ENCODE results near the gene OLFM1.

The OLFM1 gene

DNA sequence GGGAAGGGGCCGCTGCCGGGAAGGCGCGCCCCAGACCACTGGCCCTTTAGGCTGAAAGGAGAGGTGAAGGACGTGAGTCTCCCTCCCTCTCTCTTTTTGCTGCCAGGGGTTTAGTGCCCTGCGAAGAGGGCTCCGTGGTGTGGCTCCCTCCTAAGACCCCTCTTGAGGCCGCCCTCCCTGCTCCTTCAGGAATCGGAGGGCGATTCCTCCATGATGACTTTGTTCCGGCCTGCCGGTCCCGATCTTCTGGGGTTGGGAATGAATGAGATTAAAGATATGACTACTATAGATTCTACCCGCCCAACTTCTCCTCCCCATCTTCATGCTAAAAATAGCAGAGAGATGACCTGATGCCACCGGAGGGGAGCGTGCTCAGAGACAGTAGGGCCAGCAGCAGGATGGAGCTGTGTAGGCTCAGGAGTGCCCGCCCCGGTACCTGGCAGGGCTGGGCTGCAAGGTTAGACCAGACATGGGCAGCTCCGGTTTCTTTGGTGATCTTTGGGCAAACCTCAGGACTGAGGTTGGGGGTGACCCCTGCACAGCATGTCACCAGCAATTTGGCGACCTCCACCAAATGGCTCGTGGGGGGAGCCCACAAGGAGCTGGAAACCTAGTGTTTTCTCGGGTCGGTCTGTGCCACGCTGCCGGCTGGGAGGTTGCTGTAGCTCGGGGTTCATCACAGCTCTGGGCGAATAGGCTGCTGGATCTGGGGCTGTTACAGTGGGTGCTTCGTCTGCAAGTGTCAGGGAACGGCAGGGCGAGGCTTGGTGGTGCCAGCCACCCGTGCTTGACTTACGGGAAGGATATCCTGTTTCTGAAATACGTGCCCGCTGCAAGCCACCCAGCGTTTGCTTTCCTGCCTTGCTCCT is 1.7 kb downstream of the OLFM1 start:
- DNase-seq (ENCODE audit: low read depth in 2 of 2, low spot score in 1 of 2): no peak

DNA sequence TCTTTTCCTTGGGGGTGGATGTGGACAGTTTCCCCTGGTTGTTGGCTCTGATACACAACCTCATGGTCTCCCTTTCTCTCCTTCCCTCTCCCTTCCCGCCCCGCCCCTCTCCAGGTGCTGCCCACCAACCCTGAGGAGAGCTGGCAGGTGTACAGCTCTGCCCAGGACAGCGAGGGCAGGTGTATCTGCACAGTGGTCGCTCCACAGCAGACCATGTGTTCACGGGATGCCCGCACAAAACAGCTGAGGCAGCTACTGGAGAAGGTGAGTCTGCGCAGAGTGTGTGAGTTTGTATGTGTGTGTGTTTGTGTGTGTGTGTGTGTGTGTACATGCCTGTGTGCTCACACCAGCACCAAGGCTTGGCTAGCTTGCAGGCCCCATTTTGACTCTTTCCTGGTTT is 2.6 kb downstream of the OLFM1 start:
- DNase-seq (ENCODE audit: low read depth in 2 of 2, low spot score in 1 of 2): no peak

DNA sequence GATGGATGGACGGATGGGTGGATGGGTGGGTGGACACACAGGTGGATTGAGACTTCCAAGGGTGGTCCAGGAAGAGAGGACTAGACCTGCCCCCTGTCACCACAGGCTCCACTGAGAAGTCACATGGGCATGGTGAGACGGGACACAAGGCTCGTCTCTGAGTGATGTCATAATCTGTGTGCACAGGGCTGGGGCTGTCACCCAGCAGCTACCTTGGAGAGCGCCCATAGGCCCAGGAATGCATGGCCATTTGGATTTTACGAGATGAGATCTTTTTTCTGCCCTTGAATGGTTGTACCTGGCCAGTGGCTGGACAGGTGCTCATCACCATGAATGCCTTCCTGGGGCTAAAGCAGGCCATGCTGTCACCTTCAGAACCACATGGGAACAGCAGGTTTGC is 3.1 kb downstream of the OLFM1 start:
- no peak for DNase-seq (ENCODE audit: low read depth in 2 of 2, low spot score in 1 of 2)

DNA sequence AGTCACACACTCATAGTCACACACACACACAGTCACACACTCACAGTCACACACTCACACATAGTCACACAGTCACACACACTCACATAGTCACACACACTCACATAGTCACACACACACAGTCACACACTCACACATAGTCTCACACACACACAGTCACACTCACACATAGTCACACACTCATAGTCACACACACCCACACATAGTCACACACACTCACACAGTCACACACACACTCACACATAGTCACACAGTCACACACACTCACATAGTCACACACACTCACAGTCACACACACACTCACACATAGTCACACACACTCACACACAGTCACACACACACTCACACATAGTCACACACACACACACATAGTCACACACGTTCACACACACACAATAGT is 4.1 kb downstream of the OLFM1 start:
- DNase-seq (ENCODE audit: low read depth in 2 of 2, low spot score in 1 of 2): no peak

DNA sequence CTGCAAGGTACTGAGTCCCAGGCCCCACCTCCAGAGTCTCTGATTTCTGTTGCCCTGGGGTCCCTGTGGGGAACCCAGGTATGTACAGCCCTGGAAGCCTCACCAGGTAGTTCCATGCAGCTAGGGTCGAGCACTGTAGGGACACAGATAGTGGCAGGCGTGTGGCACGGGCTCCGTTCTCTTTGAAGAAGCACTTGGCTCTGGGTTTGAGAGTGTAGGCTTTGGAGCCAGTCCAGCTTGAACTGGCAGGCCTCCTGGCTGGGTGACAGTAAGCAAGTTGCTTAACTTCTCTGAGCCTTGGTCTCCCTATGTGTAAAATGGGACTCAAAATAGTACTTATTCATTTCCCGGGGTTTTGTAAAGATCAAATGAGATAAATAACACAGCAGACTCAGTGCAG is 5.6 kb downstream of the OLFM1 start:
- no peak for DNase-seq (ENCODE audit: low read depth in 2 of 2, low spot score in 1 of 2)

DNA sequence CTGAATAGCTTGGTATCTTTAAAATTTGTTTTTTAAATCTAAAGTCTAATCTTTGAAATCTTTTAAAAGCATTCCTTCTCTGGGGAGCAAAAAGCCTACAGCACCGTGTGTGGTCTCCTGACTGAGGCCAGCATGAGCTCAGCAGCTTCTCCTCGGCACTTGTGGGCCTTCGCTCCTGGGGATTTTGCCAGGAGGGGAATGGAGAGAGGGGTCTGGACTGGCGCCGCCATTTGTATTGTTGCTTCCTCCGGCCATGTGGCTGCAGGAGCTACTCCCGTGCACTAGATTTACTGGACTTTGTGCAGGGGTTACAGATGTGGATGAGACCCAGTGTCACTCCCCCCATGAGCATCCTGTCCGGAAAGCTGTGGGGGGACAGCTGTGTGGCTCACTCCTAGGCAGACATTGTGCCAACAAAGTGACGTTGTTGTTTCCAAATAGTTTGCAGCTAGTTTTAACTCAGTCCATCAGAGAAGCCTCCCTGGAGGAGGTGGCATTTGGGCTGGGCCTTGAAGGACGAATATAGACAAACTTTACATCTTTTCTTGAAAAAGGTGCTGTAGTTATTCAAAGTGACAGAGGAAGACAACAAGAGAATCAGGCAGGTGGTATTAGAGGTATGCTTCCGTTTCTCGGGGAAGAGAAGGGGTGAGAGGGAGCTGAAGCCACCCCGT is 6.6 kb downstream of the OLFM1 start:
- DNase-seq (ENCODE audit: low read depth in 2 of 2, low spot score in 1 of 2): no peak

DNA sequence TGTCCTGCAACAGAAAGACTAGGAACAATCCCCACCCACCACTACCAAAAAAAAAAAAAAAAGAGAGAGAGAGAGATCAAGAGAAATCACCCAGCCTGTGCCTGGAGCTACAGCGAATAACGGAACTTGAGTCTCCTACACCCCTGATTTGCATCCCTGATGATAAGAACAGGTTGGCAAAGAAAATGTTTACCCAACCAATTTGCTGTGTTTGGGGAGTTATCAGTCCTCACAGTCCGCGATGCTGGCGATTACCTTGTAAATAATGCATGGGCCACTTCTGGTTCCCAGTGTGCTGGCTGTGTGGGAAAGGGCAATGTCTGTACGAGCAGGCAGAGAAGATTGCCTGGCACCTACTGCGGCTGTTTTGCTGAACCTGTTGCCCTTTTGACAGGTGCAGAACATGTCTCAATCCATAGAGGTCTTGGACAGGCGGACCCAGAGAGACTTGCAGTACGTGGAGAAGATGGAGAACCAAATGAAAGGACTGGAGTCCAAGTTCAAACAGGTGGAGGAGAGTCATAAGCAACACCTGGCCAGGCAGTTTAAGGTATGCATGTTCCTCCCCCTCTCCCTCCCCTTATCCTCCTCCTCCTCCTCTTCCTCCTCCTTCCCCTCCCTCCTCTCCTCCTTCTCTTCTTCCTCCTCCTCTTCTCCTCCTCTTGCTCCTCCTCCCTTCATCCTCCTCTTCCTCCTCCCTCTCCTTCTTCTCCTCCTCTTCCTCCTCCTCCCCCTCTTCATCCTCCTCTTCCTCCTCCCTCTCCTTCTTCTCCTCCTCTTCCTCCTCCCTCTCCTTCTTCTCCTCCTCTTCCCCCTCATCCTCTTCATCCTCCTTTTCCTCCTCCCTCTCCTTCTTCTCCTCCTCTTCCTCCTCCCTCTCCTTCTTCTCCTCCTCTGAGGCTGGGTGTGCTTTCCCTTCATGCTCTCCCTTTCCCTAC is 8.3 kb downstream of the OLFM1 start:
- DNase-seq (ENCODE audit: low read depth in 2 of 2, low spot score in 1 of 2): no peak

DNA sequence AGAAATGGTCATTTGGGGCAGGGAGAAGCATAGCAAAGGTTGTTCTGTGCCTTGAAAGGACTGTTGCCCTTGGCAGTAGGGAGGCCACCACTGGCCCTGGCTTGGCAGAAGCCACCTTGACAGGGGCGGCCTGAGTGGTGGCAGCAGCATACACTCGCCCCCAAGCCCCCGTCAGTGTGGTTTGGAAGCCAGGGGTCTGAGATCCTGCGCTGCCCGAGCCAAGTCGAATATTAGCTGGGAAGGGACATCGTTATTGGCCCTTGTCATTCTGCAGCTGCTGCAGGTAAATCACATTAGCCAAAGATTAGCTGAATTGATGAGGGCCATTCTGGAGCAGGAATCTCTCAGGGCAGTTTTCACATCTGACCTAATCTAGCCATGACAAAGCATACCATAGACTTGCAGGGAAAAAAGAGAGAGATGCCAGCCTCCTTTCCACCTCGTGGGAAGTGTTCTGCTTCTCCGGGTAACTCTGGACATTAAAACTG is 9.0 kb downstream of the OLFM1 start:
- no peak for DNase-seq (ENCODE audit: low read depth in 2 of 2, low spot score in 1 of 2)

DNA sequence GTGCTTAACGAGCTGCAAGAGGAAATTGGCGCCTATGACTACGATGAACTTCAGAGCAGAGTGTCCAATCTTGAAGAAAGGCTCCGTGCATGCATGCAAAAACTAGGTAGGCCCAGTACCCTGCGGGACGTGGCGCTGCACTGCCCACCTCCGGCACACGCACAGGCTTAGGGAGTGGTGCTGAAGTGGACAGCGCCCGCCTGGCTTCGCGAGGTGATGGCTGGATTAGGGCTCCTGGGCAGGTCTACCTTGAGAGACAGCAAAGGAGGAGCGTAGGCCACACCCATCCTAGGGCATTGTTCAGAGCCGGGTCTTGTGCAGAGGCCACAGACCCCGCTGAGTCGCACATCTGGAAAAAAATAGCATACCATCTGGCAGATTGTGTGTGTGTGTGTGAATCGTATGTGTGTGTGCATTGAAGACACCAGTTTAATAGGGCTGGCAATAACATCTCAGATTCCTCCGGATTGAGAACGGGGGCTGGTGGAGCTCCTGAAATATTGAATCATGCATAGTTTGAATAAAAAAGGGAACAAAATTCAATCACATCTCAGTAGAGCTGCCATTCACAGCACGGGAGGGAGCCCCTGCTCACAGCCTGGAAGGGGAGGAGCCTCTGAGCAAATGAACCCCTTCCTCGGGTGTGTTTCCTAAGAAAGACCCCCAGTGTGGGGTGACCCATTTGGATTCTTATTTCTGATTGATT is 11.1 kb downstream of the OLFM1 start:
- DNase-seq (ENCODE audit: low read depth in 2 of 2, low spot score in 1 of 2): no peak

DNA sequence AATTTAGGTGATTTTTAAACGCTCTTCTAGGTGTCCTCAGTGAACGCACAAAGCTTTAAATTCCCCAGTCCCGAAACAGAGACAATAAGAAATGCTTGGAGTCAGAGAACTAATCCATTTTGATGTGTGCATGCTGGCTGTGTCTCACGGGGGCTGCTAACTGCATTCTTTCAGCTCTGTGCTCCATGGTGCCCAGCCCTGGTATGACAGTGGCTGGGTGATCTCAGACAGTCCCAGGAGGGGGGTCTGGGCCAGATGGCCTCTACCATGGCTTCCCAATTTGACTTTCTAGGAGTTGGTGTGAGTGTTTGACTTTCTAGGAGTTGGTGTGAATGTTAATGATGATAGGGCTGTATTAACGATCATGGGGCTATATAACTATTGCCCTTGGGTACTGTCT is 12.1 kb downstream of the OLFM1 start:
- no peak for DNase-seq (ENCODE audit: low read depth in 2 of 2, low spot score in 1 of 2)

DNA sequence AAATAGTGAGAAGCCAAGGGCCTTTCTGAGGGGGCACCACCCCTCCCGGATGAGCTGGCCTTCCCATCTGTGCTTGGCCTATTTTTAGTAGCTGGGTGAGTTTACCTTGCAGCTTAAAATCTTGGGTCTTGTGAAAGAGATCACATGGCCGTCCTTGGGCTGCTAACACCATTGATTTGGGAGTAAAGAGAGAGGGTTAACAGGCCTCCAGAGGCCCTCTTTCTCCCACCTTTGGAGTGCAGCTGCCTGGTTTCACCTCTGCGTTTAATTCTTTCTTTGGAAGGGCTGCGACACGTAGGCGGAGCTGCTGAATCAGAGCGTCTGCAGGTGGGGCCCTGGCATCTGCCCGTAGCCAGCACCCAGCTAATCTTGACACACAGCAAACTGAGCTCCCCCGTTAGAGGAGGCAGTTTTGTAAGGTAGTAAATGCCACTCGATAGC is 12.8 kb downstream of the OLFM1 start:
- no peak for DNase-seq (ENCODE audit: low read depth in 2 of 2, low spot score in 1 of 2)

DNA sequence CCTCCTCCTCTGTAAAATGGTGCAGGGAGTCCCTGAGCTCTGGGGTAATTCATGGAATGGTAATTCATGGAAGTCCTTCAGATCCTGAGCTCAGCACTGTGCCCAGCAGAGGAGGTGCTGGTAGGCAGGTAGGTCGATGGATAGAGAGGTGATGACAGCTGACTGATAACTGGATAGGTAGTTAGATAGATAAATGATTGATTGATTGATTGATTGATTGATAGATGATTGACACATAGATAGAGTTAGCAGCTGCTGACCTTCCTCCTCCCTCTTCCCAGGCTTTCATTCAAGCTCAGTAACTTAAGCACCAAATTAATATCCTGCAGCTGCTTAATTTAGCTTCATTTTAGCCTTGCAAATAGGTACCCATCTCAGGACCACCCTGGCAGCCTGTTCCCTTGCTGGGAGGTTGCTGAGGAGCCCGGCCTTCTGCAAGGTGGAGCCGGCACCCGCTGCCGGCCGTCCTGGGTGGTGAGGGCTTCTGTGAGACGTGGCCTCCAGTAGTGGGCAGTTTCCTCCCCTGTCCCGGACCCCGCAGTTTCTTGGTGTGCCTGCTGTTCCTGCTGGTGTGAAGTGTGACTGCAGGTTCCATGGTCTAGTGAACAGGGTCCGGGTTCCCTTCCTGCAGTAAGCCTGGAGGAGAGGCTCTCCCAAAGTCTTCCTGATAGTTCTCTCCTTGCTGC is 13.4 kb downstream of the OLFM1 start:
- no peak for DNase-seq (ENCODE audit: low read depth in 2 of 2, low spot score in 1 of 2)

DNA sequence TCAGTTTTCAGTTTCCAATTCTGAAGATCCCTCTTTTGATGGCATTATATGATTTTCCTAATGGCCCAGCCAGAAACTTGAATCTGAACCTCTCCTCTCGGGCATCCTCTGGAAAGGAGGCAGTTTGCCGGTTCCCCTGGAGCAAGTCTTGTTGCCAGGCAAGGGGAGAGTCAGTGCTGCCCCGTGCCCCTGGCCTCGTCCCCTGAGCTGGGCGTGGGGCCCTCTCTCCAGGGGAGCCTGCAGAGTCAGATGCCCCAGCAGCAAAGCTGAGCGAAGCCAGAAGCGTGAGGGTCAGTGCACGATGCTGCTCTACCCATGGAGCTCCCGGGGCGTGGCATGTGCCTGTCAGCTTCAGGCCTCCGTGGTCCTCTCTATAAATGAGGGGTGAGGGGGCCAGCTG is 14.0 kb downstream of the OLFM1 start:
- no peak for DNase-seq (ENCODE audit: low read depth in 2 of 2, low spot score in 1 of 2)

DNA sequence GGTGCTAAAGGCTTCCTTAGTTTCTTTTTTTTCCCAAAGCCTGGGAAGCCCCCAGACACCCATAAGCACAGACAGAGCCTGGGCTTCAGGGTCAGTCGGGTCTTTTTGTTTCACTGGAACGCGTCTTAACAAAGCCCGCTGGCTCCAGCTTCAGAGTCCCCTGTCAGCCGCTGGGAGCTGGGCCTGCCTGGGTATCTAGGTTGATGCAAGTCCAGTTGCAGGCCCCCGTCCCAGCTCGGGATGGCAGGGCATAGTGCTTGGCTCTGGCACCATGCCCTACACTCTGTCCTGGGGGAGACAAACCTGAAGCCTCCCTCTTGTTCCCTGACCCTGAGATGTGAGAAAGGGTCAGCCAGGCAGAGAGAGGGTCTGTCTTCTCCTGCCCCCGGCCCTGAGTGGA is 14.5 kb downstream of the OLFM1 start:
- no peak for DNase-seq (ENCODE audit: low read depth in 2 of 2, low spot score in 1 of 2)

DNA sequence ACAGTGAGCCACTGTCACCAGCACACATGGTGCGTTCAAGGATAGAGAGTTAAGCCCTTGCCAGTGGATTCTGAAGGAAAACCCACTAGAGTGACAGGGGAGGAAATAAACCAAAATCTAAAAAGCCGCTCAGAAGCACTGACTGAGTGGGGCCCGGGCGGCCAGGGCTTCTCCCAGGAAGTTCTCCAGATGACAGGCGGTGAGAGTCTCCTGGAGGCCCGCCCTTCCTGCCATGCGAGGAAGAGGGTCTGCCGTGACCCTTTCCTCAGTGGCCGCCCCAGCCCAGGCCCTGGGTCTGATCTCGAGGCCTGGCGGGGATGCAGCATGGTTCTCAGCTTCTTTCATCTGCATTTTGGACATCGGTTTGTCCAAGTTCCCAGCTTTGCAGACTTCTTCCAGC is 14.9 kb downstream of the OLFM1 start:
- DNase-seq (ENCODE audit: low read depth in 2 of 2, low spot score in 1 of 2): no peak

DNA sequence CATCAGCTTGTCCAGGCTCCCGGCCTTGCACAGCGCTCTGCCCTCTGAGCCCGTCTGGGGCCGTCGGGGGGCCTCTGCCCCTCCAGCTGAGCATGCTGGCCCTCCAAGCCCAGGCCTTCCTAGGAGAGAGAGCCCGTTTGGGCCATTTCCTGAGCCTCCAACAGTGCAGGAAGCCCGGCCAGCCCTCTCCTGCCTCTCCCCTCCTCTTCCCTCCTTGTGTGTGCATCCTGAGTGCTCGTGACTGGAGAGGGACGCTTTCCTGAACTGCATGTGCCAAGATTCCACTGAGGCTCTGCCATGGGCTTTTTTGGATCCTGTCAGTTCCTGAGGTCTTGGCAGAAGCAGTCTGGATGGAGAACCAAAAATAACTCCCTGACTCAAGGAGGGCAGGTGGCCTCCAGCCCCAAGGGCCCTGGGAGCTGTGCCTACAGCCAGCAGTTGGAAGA is 15.6 kb downstream of the OLFM1 start:
- DNase-seq (ENCODE audit: low read depth in 2 of 2, low spot score in 1 of 2): no peak

DNA sequence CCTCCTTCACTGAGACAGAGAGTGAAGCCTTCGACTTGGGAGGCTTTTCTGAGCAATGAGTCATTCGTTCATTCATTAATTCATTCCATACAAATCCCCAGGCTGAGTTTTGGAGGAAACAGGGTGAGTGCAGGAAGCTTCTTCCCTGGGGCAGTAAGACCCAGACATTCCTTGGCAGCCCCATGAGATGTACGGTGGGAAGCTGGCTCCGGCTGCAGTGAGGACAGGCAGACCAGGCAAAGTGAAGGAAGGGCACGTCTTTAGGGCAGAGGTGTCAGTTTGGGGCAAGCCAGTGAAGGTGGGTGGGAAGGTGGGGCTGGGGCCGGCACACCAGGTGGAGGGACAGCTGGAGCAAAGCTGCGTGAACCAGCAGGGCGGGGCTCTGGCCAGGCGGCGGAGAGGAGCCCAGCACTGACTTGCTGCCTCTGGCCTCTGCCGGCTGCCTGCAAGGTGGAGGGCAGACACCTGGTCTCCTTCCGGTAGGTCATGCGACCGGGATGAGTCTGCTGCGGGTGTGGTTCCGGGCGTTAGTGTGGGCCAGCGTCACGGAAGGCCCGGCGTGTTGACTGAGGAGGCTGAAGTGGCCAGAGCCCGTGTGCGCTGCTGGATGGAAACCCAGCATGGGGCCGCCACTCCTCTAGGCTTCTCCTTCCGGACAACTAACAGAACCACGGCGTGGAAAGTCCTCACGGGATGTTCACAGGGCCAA is 16.6 kb downstream of the OLFM1 start:
- no peak for DNase-seq (ENCODE audit: low read depth in 2 of 2, low spot score in 1 of 2)

DNA sequence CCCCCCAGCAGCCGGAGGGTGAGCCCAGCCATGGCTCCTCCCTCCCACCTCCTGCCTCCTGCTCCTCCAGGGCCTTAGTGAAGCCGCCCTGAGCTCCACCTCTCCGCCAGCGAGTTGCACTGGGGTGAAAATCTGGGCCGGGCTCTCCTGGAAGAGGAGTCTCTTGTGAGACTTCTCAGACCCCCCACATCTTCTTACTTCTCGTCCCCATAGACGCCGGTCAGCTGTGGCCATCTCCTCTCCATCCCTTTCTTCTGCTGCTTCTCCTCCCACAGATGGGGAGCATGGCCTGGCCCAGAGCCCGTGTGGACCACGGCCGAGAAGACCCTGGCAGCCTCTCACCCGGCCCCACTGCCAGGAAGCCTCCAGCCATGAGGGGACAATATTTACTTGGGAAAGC is 17.3 kb downstream of the OLFM1 start:
- DNase-seq (ENCODE audit: low read depth in 2 of 2, low spot score in 1 of 2): no peak

DNA sequence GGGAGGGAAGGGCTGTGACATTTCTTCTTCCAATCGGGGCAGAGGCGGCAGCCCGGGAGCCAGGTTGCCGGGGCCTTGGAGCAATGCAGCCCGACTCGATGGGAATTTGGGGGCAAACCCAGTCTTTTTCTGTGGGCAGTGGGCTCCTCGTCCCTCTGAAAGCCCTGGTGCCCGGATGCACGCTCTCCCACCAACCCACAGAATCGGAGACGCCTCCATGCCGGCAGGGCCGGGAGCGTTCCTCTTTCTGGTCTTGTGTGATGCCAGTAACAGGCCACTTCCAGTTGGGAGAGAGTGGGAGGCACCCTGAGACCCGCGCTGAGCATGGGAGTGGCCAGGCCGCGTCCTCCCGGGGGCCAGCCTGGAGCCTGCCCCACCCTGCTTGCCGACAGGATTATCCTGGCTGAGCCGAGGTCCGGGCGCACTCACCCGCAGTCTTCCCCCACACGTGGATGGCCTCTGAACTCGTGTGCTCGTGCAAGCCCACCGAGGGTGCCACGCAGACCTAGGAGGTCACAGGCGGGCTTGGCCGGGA is 17.8 kb downstream of the OLFM1 start:
- no peak for DNase-seq (ENCODE audit: low read depth in 2 of 2, low spot score in 1 of 2)

Measured in stimulated activated CD8-positive, alpha-beta memory T cell treated with anti-CD3 and anti-CD28 coated beads, Interleukin-4, amount 100 ng/mL, for 4 hours (primary cell).